WERI-Rb-1 (cell line): ENCODE results near the gene C3orf52.

ENCODE experiments used
- DNase-seq: peaks from one replicate; pipeline ENCODE4 v3.0.0-alpha.2; 2020
- H3K27ac ChIP-seq: fragments of 250-450 bp; sonication (Bioruptor Pico); 2 replicates; pipeline ENCODE4 v1.5.1; 2020; ENCODE audit warnings: mild to moderate bottlenecking, moderate library complexity
- H3K27me3 ChIP-seq: fragments of 250-450 bp; sonication (Bioruptor Pico); 2 replicates; pipeline ENCODE4 v1.5.1; 2021; ENCODE audit warnings: mild to moderate bottlenecking, low read depth, moderate library complexity; ENCODE audit not compliant: insufficient read depth, severe bottlenecking
- H3K36me3 ChIP-seq: fragments of 250-450 bp; sonication (Bioruptor Pico); 2 replicates; pipeline ENCODE4 v1.5.1; 2020; ENCODE audit warnings: mild to moderate bottlenecking, moderate library complexity
- H3K4me3 ChIP-seq: 2 replicates; pipeline ENCODE4 v1.5.1; 2011; ENCODE audit warnings: low read depth, mild to moderate bottlenecking, control low read depth, low read length
- H3K9me3 ChIP-seq: fragments of 250-450 bp; sonication (Bioruptor Pico); 2 replicates; pipeline ENCODE4 v1.5.1; 2021; ENCODE audit warnings: mild to moderate bottlenecking, moderate library complexity; ENCODE audit not compliant: severe bottlenecking
- CTCF ChIP-seq: IDR thresholded peaks from 2 replicates; pipeline ENCODE4 v1.5.1; 2011; ENCODE audit warnings: low read depth, mild to moderate bottlenecking, control low read depth, inconsistent platforms, low read length

Gene C3orf52

GRCh38 chr3:112096176-112096575 lies 10.0 kb downstream of the C3orf52 start:
- H3K9me3 ChIP-seq = no peaks in the 10 kb centered on the region
- no peak overlapping the region for H3K4me3 ChIP-seq
- no peaks in the 10 kb centered on the region for H3K36me3 ChIP-seq
- no peak overlapping the region for H3K27ac ChIP-seq
- no peak for DNase-seq
- TF ChIP-seq CTCF = no peak
- H3K27me3 ChIP-seq = no peaks in the 10 kb centered on the region

DNA sequence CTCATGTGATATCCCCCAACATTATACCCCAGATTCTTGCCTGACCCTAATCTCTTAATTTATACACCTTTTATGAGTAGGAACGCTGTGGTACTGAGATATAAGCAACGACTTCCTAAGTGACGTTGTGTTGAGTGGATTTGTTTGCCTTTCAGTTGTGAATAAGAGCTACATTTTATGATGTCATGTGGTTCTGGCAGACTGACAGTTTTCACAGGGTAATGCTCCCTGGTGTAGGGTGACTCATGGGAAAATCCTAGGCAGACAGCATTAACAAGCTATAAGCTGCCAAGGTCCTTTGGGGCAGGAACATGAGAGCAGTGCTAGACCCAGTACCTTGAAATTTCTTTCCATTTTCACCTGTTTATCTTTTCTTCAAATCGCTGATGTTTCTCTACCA lies 11.2 kb downstream of the C3orf52 start:
- H3K9me3 ChIP-seq = no peaks in the 10 kb centered on the region
- H3K4me3 ChIP-seq = no peak overlapping the region
- H3K36me3 ChIP-seq = no peaks in the 10 kb centered on the region
- no peak overlapping the region for H3K27ac ChIP-seq
- DNase-seq = no peak
- no peaks in the 10 kb centered on the region for H3K27me3 ChIP-seq
- no peak for TF ChIP-seq CTCF

DNA sequence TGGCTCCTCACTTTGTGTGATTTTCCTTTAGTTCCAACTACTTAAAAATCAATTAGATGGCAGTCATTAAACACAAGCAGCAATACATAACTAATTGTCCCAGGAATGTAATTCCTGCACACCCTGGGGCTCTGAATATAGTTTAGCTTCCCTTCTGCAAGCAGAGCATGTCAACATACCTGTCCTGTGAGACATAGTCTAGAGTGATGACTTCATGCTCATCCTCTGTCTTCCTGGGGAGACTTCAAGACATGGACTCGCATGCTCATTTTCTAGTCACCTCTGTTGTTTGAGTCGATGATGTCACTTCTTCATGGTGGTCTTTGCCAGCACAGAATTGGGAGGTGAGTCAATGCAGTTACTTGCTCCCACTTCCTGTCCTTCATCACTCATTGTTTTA lies 15.7 kb downstream of the C3orf52 start:
- no peak overlapping the region for H3K4me3 ChIP-seq
- no peaks in the 10 kb centered on the region for H3K27me3 ChIP-seq
- no peaks in the 10 kb centered on the region for H3K9me3 ChIP-seq
- no peak overlapping the region for H3K27ac ChIP-seq
- no peak for DNase-seq
- H3K36me3 ChIP-seq = no peaks in the 10 kb centered on the region
- TF ChIP-seq CTCF = no peak

GRCh38 chr3:112104774-112105173 lies 18.6 kb downstream of the C3orf52 start:
- Histone ChIP-seq H3K36me3 (no peaks in the 10 kb centered on the region), H3K9me3 (no peaks in the 10 kb centered on the region), H3K27me3 (no peaks in the 10 kb centered on the region), H3K4me3 (no peak overlapping the region), H3K27ac (no peak overlapping the region)
- no peak for DNase-seq
- no peak for TF ChIP-seq CTCF

GRCh38 chr3:112109322-112109721 lies 23.1 kb downstream of the C3orf52 start:
- no peak overlapping the region for H3K27ac ChIP-seq
- no peaks in the 10 kb centered on the region for H3K36me3 ChIP-seq
- H3K9me3 ChIP-seq = no peaks in the 10 kb centered on the region
- H3K4me3 ChIP-seq = no peak overlapping the region
- no peak for TF ChIP-seq CTCF
- DNase-seq = no peak
- no peaks in the 10 kb centered on the region for H3K27me3 ChIP-seq

DNA sequence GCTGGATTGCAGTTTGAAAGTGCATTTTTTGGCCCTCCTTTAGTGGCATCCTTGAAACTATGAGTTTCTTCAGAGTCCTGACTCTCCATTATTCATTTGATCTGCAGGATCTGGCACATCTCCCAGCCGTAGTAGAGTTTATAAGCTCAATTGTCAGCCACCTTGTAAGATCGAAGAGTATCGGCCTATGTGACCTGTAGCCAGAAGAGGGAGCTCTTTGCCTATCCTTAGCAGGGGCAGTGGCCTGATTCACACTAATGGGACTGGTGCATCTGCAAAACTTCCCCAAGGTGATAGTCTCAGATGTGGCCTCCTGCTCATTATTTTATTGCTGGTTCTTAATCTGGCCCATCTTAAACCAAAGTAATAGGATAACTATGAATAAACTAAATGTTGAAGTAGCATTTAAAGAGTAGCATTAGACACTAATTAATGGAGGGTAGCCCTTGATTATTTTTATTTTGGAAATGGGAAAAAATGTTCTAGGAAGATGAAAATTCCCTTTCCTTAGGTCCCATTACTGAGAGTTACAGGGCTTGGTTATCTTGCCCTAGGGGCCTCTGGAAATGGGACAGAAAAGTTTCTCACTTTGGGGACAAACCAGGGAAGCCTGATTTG lies 25.7 kb downstream of the C3orf52 start:
- peak; percentile 90 for TF ChIP-seq CTCF
- Histone ChIP-seq H3K27me3 (no peaks in the 10 kb centered on the region), H3K36me3 (no peaks in the 10 kb centered on the region), H3K9me3 (no peaks in the 10 kb centered on the region), H3K4me3 (no peak overlapping the region), H3K27ac (no peak overlapping the region)
- peak; percentile 63 for DNase-seq
